GM18505 (cell line): ENCODE data around the gene CHRM4.

Experiments used
- ATAC-seq: cut with Tn5 transposase; IDR thresholded peaks from one replicate; pipeline ENCODE4 v1.9.1; 2021; ENCODE audit not compliant: unreplicated experiment
- POLR2A ChIP-seq: IDR thresholded peaks from 4 replicates; pipeline ENCODE4 v1.6.1; 2011; ENCODE audit warnings: borderline replicate concordance; ENCODE audit not compliant: insufficient read depth, insufficient read length; ENCODE audit errors: extremely low read depth

The CHRM4 gene

GRCh38 chr11:46390331-46391171, 1.0 kb downstream of the CHRM4 start:
- no peak for ATAC-seq
- TF ChIP-seq POLR2A, result no peak

DNA sequence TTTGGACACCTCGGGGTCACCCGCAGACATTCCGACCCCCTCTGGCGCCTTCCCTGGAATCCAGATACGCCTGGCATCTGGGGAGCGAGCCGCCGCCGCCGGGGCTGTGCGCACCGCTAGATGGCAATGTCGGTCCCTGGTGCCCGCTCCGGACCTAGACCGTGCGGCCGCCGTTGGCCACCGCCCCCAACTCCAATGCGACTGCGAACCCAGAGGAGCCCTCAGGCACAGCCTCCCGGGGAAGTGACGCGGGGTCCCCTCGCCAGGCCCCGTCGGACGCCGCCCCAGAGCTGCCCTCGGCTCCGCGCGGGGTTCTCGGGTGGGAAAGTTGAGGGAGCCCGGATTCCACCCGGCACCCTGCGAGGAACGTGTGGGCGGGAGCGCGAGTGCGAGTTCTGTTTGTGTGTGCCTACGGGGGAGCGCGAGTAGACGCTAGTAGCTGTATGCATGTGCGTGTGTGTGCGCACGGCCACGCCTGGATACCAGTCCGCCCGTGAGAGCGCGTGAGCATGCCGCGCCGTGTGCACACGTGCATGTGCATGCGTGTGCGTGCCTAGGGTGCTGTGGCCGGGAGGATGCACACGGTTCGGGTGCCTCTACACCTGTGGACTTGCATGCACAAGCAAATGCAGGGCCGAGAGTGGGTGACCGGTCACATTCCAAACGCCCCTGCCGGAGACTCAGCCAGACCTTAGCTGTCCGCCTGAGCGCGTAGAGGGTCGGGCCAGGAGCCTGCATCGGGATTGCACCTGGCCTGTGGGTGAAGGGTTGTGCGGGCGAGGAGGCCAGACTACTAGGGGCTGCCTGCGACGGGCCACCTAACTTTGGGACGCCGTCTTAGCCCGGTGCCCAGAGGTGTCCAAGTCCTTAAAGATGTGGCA, 1.9 kb downstream of the CHRM4 start:
- ATAC-seq, result peak; percentile 42

GRCh38 chr11:46388619-46389449, 2.7 kb downstream of the CHRM4 start:
- ATAC-seq, result no peak
- no peak for TF ChIP-seq POLR2A

More for the DNA sequence above, 1.9 kb downstream of the CHRM4 start:
- no peak for TF ChIP-seq POLR2A

DNA sequence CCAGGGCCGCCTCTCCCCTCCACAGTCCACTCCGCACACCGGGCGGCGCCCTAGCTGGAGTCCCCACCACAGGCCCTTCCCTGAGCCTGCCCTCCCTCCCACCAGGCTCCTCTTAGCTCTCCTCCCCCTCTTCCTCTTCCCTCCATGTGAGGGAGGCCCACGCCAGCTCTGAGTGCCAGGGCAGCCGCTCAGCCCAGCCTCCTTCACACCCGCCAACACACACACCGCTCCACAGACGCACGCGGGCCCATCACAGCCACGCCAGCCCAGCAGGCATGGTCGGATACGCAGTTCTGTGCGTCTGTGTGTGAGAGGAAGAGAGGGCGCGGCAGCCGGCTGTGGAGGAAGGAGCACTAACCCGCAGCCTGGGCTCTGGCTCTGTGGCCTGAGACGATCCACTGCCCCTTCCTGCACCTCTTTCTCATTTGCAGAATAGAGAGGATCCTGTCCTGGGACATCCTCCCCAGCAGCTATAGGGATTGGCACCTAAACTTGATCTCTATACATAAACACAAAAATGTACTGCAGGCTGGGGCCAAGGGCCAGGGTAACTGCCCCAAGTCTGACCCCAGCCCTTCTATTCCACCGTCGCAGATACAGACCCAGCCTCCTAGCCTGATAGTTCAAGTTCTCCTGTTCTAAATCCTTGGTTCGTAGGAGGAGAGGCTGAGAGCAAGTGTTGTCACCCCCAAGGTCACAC, 3.5 kb downstream of the CHRM4 start:
- TF ChIP-seq POLR2A, result no peak
- no peak for ATAC-seq

GRCh38 chr11:46387456-46387855, 4.1 kb downstream of the CHRM4 start:
- no peak for ATAC-seq
- no peak for TF ChIP-seq POLR2A

DNA sequence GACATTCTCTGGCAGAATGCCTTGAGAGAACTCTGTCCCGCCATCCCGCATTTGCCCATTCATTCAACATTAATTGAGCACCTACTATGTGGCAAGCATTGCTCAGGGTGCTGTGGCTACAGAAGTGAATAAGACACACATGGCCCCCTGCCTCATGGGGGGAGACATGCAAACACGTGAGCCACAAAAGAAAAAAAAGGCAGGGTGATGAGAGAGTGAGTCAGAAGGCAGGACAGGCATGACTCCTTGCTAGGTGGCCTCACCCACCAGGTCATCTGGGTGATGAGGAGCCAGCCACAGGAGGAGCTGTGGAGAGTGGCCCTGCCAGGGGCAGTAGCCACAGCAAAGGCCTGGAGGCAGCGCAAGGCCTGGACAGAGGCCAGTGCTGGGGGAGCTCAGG, 4.9 kb downstream of the CHRM4 start:
- no peak for TF ChIP-seq POLR2A
- no peak for ATAC-seq

GRCh38 chr11:46386005-46386578, 5.5 kb downstream of the CHRM4 start:
- no peak for TF ChIP-seq POLR2A
- no peak for ATAC-seq

- no peak for TF ChIP-seq POLR2A
- ATAC-seq, result no peak
Measured at GRCh38 chr11:46385169-46386004, 6.2 kb downstream of the CHRM4 start.

- TF ChIP-seq POLR2A, result no peak
- no peak for ATAC-seq
Measured at GRCh38 chr11:46383974-46384701, 7.4 kb downstream of the CHRM4 start.

- ATAC-seq, result no peak
- no peak for TF ChIP-seq POLR2A
Measured at GRCh38 chr11:46383404-46383758, 8.2 kb downstream of the CHRM4 start.
